HG02884 (cell line): ENCODE data around the gene RNF166.

Experiments used
- ATAC-seq: cut with Tn5 transposase; IDR thresholded peaks from one replicate; pipeline ENCODE4 v1.9.1; 2021; ENCODE audit warnings: mild to moderate bottlenecking, moderate library complexity; ENCODE audit not compliant: unreplicated experiment

The RNF166 gene

GRCh38 chr16:88712362-88712979 lies 6.3 kb upstream of the RNF166 start:
- no peak for ATAC-seq

DNA sequence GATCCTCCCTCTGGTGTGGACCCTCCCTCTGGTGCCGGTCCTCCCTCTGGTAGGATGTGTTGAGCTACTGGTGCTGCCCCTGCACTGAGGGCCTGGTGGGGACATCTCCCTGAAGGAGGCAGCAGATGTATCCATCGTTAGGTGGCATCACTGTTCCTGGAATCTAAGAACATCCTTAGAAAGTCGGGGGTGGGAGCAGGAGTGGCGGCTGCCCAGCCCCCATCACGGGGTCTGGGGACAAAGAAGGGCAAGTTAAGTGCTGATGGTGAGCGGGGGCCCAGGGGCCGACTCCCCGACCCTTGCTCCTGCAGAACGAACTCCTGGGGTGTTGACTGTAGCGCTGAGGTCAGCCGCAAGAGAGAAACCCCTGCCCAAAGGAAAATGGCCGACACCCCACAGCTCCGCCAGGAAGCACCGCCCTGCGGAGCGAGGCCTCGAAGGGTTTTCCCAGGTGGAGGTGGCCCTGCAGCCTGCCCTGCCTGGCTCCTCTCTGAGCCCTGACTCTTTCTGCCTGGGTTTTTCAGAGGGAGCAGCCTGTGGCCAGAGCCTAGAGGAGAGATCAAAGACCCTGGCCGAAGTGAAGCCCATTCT lies 5.6 kb upstream of the RNF166 start:
- ATAC-seq = no peak

DNA sequence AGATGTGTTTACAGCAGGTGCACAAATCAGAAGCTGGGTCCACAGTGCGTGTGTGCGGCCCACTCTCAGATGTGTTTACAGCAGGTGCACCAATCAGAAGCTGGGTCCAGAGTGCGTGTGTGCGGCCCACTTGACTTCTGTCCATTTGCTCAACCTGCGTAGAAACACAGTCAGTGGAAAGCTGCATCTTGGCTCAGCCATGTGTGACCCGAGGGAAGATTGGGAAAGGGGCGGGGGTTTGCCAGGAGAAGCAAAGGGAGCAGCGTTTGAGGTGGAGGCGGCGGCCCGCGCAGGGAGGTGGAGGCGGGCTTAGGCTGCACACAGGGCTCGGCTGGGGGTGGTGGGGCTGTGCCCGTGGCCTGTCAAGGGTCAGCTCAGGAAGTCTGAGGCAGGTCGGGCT lies 4.3 kb upstream of the RNF166 start:
- ATAC-seq = no peak

- no peak for ATAC-seq
Measured at GRCh38 chr16:88706965-88707826, 988 bp upstream of the RNF166 start.

- ATAC-seq = no peak
Measured at GRCh38 chr16:88705801-88706228, 393 bp downstream of the RNF166 start.

DNA sequence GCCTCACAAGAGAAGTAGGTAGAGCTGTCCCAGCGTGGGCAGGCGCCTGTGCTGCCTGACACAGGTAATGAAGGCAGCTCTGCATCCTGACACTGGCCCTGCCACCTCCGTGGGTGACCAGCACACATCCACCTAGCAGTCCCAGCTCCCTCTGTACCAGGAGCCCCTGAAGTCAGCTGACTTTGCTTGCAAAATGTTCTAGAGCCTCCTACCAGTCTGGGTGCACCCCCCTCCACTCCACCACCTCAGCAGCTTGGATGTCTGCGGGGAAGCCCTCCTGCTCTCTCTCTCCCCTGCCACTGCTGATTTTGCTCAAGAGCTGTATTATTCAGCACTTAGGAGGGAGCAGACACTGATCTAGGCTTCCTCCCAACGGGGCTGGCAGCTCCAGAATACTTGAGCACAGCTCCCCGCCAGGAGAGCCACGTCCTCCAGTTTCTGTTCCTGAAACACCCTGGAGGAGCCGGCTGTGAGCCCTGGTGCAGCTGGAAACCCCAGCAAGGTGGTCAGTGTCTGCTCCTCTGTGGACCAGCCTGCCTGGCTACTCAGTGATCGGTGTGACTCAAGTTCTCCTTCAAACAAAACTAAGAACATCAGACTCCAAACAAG lies 1.0 kb downstream of the RNF166 start:
- no peak for ATAC-seq

GRCh38 chr16:88703486-88704309 lies 2.5 kb downstream of the RNF166 start:
- no peak for ATAC-seq

- ATAC-seq = no peak
Measured at GRCh38 chr16:88702371-88703210, 3.6 kb downstream of the RNF166 start.

DNA sequence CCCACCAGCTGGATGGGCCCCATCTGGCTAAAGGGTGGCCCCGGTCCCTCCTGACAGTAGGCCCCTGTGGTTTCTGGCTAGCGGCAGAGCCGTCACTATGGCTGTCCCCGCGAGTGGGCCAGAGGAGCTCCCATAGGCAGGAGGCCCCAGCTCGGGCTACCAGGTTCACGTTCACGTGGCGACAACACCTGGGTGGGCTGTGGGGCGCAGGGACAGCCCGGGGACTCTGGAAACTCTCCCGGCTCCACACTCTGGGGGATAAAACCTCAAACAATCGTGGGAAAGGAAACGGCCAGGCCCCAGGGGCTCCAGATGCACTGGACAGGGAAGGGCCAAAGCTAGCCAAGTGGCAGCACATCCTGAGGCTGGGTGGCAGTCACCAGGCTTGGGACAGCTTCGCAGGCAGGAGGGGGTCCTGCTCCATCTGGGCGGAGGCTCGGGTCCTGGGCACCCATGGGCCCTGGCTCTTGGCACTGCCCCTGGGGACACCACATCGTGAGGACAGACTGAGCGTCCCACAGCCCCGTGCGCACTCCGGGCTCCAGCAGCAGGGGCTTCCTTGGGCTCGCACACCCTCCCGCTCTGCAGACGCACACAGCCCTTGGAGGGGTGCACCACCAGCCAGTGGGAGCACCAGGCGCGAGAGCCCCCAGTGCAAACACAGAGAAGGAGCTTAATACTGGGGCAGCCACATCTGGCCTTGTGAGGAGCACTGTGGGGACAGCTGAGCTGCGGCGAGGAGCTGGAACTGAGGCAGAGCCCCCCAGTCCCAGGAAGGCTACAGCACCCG lies 4.4 kb downstream of the RNF166 start:
- ATAC-seq = no peak

GRCh38 chr16:88700636-88701482 lies 5.3 kb downstream of the RNF166 start:
- peak; percentile 64 for ATAC-seq

GRCh38 chr16:88700322-88700635 lies 5.9 kb downstream of the RNF166 start:
- ATAC-seq = no peak

DNA sequence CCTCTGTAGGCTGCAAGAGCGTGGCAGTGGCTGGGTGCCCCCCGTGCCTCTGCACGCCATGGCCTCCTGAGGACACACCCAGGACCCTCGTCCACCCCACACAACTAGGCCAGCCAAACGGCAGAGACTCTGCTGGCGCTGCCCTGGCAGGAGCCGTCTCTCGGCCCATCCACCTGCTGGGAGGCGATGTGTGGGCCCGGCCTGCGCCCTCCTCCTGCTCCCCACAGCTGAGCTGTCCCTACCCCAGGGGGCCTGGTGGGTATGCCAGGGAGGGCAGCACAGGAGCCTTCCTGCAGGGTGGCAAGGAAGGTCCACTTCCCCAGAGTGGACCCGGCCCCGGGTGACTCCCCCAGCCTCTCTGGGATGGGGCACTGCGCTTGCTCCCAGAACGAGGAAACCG lies 7.0 kb downstream of the RNF166 start:
- ATAC-seq = no peak

- ATAC-seq = no peak
Measured at GRCh38 chr16:88698646-88699045, 7.6 kb downstream of the RNF166 start.

DNA sequence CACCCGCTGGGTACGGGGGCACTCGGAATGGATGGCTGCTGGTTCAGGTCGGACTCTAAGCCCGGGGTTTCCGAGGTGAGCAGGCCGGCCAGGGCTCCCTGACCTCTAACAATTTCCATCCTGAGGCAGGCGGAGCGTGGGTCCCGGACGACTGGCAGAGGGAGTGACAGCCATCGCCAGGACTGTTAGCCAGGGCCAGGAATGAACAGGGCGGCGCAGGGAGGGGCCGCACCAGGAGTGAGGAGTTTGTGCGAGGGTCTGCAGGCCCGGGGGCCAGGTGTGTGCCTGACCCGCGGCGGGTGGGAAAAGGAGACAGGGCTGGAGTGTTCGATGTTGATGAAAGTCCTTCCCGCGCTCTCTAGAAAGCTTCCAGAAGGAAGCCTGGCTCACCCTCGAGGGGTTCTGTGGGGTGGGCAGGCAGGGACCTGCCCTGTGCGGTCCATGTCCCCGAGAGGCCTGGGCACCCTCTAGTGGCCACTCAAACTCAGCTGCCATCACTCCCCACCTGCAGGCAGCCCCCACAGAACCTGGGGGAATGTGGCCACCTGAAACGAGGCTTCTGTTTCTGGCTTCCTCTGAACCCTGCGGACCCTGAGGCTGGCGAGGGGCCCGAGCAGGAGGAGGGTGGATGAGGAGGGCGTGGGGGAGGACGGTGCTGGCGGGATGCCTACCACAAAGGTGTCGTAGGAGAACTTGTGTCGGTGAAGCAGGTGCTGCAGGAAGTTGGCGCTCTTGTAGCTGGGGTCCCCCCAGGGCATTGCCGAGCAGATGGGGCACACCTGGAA lies 8.2 kb downstream of the RNF166 start:
- no peak for ATAC-seq

DNA sequence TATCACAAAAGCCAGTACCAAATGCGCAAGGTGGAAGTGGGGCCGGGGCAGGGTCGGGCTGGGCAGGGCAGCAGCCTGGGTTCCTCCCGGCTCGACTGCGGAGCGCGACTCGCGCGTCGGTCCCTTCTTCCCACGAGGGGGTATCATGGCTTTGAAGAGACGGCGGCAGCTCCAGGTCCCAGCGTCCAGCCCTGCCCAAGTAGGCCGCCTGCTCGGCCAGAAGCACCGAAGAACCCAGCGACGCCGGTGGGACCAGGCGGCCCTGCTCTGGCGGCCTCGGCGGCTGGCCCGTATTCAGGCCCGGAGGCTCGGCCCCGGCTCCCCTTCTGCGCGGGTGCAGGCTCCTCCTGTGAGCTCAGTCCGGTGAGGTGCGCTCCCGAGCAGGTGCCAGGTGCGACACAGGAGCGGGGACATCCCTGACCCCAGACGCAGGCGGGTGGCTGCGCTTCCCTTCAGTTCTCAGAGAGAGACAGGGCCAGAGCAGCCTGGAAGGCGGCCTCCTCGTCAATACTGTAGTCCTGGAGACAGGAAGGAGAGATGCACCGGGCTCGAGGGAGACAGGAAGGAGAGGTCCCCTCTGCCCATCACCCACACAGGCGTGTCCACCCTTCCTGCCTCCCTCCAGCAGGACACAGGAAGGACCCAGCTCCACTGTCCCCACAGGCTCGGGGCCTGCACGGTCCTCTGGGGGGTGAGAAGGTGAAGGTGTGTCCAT lies 8.9 kb downstream of the RNF166 start:
- no peak for ATAC-seq

- ATAC-seq = no peak
Measured at GRCh38 chr16:88696441-88696840, 9.8 kb downstream of the RNF166 start.

DNA sequence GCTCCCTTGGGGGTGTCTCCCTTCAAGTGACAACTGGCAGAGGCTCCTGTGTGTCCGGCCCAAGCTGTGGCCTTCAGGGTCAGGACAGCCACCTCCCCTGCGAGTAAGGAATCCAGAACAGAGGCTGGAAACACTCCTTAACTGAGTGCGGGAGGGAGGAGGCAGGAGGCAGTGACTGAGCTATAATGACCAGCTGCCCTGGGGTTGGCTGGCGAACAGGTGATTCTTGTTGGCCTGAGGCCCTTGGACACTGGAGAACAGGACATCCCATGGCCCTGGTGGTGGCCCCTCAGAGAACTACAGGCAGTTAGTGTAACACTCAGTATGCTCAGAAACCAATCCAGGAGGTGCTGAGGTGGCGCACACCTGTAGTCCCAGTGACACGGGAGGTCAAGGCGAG lies 10.5 kb downstream of the RNF166 start:
- no peak for ATAC-seq
